ENCODE data around the gene CA14.
A peak's percentile ranks its signal among the peaks of the same experiment; 100 is the strongest.
"Not testable (repeated sequence)": the region's sequence is repeated elsewhere in the genome, so short reads cannot be mapped to it uniquely, and the experiment has no call there.

The CA14 gene

DNA sequence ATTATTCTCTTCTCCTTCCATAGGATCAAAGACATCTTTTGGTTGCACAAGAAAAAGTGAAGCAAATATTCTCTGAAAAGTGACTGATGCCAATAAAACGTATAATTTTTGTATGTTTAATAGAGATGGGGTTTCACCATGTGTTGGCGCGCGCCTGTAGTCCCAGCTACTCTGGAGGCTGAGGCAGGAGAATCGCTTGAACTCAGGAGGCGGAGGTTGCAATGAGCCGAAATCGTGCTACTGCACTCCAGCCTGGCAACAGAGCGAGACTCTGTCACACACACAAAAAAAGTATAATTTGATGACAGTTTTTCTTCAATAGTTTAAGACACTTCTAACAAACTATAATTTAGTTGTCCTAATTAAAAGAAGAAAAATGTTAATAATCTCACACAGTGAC, 45.5 kb upstream of the CA14 start:
- Histone ChIP-seq H3K27ac (ENCODE audit: low read length) (no peak overlapping the region), H3K79me2 (ENCODE audit: low read length) (no peaks in the 10 kb centered on the region), H3K4me3 (ENCODE audit: low read length) (no peak overlapping the region)

DNA sequence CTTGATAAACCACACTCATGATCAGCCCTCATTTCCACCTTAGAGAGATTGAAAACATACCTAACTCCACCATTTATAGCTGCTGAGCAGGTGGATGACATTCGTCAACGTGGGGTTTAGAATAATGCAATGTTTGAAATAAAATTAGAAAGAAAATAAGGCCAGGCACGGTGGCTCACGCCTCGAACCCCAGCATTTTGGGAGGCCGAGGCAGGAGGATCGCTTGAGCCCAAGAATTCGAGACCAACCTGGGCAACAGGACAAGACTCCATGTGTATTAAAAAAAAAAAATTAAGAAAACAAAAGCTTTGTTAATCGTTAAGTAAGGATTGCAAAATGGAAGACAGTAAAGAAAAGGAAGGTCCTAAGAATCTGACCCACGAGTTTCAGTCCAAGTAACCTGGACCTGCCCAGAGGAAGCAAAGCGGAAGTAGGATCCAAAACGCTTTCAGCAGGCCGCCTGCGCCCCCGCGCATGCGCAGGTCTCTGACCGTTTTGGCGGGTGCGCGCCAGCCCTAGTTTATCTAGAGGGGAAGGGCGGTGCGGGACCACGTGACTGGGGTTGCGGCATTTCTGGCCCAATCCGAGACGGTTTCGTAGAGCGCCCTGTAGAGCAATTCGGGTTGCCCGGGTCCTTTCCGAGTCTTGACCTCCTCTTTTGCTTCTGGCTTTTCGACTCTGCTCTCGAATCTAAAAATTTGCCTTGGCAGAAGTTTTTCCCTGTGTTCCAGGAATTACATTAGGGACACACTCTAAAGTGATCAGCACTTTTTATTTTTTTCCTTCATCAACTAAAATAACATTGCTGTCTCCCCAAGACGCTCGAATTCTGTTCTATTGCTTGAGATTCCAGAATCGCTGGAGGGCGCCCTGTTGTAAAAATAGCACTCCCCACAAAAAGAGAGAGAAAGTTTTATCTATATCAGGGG, 44.1 kb upstream of the CA14 start:
- no peaks in the 10 kb centered on the region for H4K20me1 ChIP-seq (ENCODE audit: insufficient read depth, low read length)
- H3K79me2 ChIP-seq (ENCODE audit: low read length), result no peaks in the 10 kb centered on the region
- H3K36me3 ChIP-seq (replicated peaks; ENCODE audit: insufficient read depth, low read length), result no peaks in the 10 kb centered on the region; the same call in 1 of the 2 replicates
- peak overlapping the region; percentile 80 for H2AFZ ChIP-seq (ENCODE audit: low read length)
- peaks cover 19% of the 10 kb centered on the region for H3F3A ChIP-seq (ENCODE audit: insufficient read depth, low read length)
- H3K27me3 ChIP-seq (replicated peaks; ENCODE audit: insufficient read depth, low read length), result no peaks in the 10 kb centered on the region
- no peaks in the 10 kb centered on the region for H3K9me3 ChIP-seq (replicated peaks; ENCODE audit: insufficient read depth, low read length)
- no peaks in the 10 kb centered on the region for H3K9me2 ChIP-seq (replicated peaks; ENCODE audit: insufficient read depth, low read length)
- peaks cover 5% of the 10 kb centered on the region; the same call in 1 of the 2 replicates for H3K4me1 ChIP-seq (ENCODE audit: low read length)
- peak overlapping the region; percentile 52; the same call in 1 of the 2 replicates for H3K27ac ChIP-seq (ENCODE audit: low read length)
- H3K4me2 ChIP-seq (ENCODE audit: low read depth, low read length), result peak overlapping the region; percentile 46
- H3K9ac ChIP-seq (ENCODE audit: low read length), result peak overlapping the region; percentile 48; the same call in 1 of the 2 replicates
- TF ChIP-seq EZH2phosphoT487 (IDR thresholded peaks at IDR 0.05; ENCODE audit: low read length), result no peak
- TF ChIP-seq, protein P1, sequence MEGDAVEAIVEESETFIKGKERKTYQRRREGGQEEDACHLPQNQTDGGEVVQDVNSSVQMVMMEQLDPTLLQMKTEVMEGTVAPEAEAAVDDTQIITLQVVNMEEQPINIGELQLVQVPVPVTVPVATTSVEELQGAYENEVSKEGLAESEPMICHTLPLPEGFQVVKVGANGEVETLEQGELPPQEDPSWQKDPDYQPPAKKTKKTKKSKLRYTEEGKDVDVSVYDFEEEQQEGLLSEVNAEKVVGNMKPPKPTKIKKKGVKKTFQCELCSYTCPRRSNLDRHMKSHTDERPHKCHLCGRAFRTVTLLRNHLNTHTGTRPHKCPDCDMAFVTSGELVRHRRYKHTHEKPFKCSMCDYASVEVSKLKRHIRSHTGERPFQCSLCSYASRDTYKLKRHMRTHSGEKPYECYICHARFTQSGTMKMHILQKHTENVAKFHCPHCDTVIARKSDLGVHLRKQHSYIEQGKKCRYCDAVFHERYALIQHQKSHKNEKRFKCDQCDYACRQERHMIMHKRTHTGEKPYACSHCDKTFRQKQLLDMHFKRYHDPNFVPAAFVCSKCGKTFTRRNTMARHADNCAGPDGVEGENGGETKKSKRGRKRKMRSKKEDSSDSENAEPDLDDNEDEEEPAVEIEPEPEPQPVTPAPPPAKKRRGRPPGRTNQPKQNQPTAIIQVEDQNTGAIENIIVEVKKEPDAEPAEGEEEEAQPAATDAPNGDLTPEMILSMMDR (IDR thresholded peaks at IDR 0.05; ENCODE audit: low read length), result peak; percentile 44
- peak; percentile 98 for DNase-seq
- H3K4me3 ChIP-seq (ENCODE audit: low read length), result peak overlapping the region; percentile 47

More for the DNA sequence above, 45.5 kb upstream of the CA14 start:
- peaks cover 19% of the 10 kb centered on the region for H3F3A ChIP-seq (ENCODE audit: insufficient read depth, low read length)
- TF ChIP-seq, protein P1 (IDR thresholded peaks at IDR 0.05; ENCODE audit: low read length), result no peak
- no peak for TF ChIP-seq EZH2phosphoT487 (IDR thresholded peaks at IDR 0.05; ENCODE audit: low read length)
- no peak for TF ChIP-seq EZH2 (optimal IDR thresholded peaks at IDR 0.05; ENCODE audit: low read depth, low read length)
- no peaks in the 10 kb centered on the region for H3K9me3 ChIP-seq (replicated peaks; ENCODE audit: insufficient read depth, low read length)
- H2AFZ ChIP-seq (ENCODE audit: low read length), result no peak overlapping the region
- H4K20me1 ChIP-seq (ENCODE audit: insufficient read depth, low read length), result no peaks in the 10 kb centered on the region
- H3K9ac ChIP-seq (ENCODE audit: low read length), result no peak overlapping the region
- H3K4me1 ChIP-seq (ENCODE audit: low read length), result peaks cover 5% of the 10 kb centered on the region; the same call in 1 of the 2 replicates
- no peak overlapping the region for H3K4me2 ChIP-seq (ENCODE audit: low read depth, low read length)
- no peak for DNase-seq
- H3K9me2 ChIP-seq (replicated peaks; ENCODE audit: insufficient read depth, low read length), result no peaks in the 10 kb centered on the region
- no peaks in the 10 kb centered on the region for H3K27me3 ChIP-seq (replicated peaks; ENCODE audit: insufficient read depth, low read length)
- H3K36me3 ChIP-seq (replicated peaks; ENCODE audit: insufficient read depth, low read length), result no peaks in the 10 kb centered on the region

GRCh38 chr1:150214099-150214756, 43.3 kb upstream of the CA14 start:
- H4K20me1 ChIP-seq (ENCODE audit: insufficient read depth, low read length); H3K9me2 ChIP-seq (replicated peaks; ENCODE audit: insufficient read depth, low read length); H3K9me3 ChIP-seq (replicated peaks; ENCODE audit: insufficient read depth, low read length); H3K36me3 ChIP-seq (replicated peaks; ENCODE audit: insufficient read depth, low read length); H3K79me2 ChIP-seq (ENCODE audit: low read length); H3K4me1 ChIP-seq (ENCODE audit: low read length); H3K27me3 ChIP-seq (replicated peaks; ENCODE audit: insufficient read depth, low read length); DNase-seq: not testable (repeated sequence)
- Histone ChIP-seq H3K9ac (ENCODE audit: low read length) (peak overlapping the region; percentile 48; the same call in 1 of the 2 replicates), H3K27ac (ENCODE audit: low read length) (peak overlapping the region; percentile 52; the same call in 1 of the 2 replicates), H3K4me2 (ENCODE audit: low read depth, low read length) (peak overlapping the region; percentile 46), H3K4me3 (ENCODE audit: low read length) (peak overlapping the region; percentile 47), H2AFZ (ENCODE audit: low read length) (peak overlapping the region; percentile 80), H3F3A (ENCODE audit: insufficient read depth, low read length) (peaks cover 19% of the 10 kb centered on the region)

- Histone ChIP-seq H3F3A (ENCODE audit: insufficient read depth, low read length) (peaks cover 19% of the 10 kb centered on the region), H3K36me3 (replicated peaks; ENCODE audit: insufficient read depth, low read length) (peaks cover 12% of the 10 kb centered on the region; the same call in 1 of the 2 replicates)
- not testable (repeated sequence) for H2AFZ ChIP-seq (ENCODE audit: low read length); H3K27me3 ChIP-seq (replicated peaks; ENCODE audit: insufficient read depth, low read length); DNase-seq; H3K4me3 ChIP-seq (ENCODE audit: low read length); H3K9me3 ChIP-seq (replicated peaks; ENCODE audit: insufficient read depth, low read length); H3K79me2 ChIP-seq (ENCODE audit: low read length); H3K9ac ChIP-seq (ENCODE audit: low read length); H4K20me1 ChIP-seq (ENCODE audit: insufficient read depth, low read length); H3K9me2 ChIP-seq (replicated peaks; ENCODE audit: insufficient read depth, low read length); H3K27ac ChIP-seq (ENCODE audit: low read length); H3K4me2 ChIP-seq (ENCODE audit: low read depth, low read length); H3K4me1 ChIP-seq (ENCODE audit: low read length)
Measured at GRCh38 chr1:150215855-150216254, 41.7 kb upstream of the CA14 start.
